ENCODE data around the gene ZDHHC23.

Gene ZDHHC23

GRCh38 chr3:113910966-113911365 lies 36.8 kb upstream of the ZDHHC23 start:
- TF ChIP-seq POLR2AphosphoS5 (IDR thresholded peaks at IDR 0.05; ENCODE audit: low read depth, low read length) (no peak), REST (IDR thresholded peaks at IDR 0.05; ENCODE audit: insufficient read depth in 1 of 2, low read depth in 2 of 2, low read length in 2 of 2) (no peak), TAF1 (IDR thresholded peaks at IDR 0.05; ENCODE audit: borderline replicate concordance, insufficient read depth, low read length) (no peak), SIN3A (IDR thresholded peaks at IDR 0.05; ENCODE audit: borderline replicate concordance, insufficient read depth, low read length) (no peak)

GRCh38 chr3:113912552-113913236 lies 35.1 kb upstream of the ZDHHC23 start:
- TF ChIP-seq REST (IDR thresholded peaks at IDR 0.05; ENCODE audit: insufficient read depth in 1 of 2, low read depth in 2 of 2, low read length in 2 of 2) (no peak), FOXP2 (optimal IDR thresholded peaks at IDR 0.05; ENCODE audit: borderline replicate concordance, extremely low read depth, extremely low read length, insufficient read depth) (no peak), SIN3A (IDR thresholded peaks at IDR 0.05; ENCODE audit: borderline replicate concordance, insufficient read depth, low read length) (no peak), TAF1 (IDR thresholded peaks at IDR 0.05; ENCODE audit: borderline replicate concordance, insufficient read depth, low read length) (no peak), POLR2AphosphoS5 (IDR thresholded peaks at IDR 0.05; ENCODE audit: low read depth, low read length) (no peak)

- TF ChIP-seq POLR2AphosphoS5 (IDR thresholded peaks at IDR 0.05; ENCODE audit: low read depth, low read length) (no peak), TAF1 (IDR thresholded peaks at IDR 0.05; ENCODE audit: borderline replicate concordance, insufficient read depth, low read length) (no peak), REST (IDR thresholded peaks at IDR 0.05; ENCODE audit: insufficient read depth in 1 of 2, low read depth in 2 of 2, low read length in 2 of 2) (no peak), FOXP2 (optimal IDR thresholded peaks at IDR 0.05; ENCODE audit: borderline replicate concordance, extremely low read depth, extremely low read length, insufficient read depth) (no peak), SIN3A (IDR thresholded peaks at IDR 0.05; ENCODE audit: borderline replicate concordance, insufficient read depth, low read length) (no peak)
Observed at GRCh38 chr3:113914646-113915045, 33.2 kb upstream of the ZDHHC23 start.

- no peak for TF ChIP-seq SIN3A (IDR thresholded peaks at IDR 0.05; ENCODE audit: borderline replicate concordance, insufficient read depth, low read length)
- no peak for TF ChIP-seq TAF1 (IDR thresholded peaks at IDR 0.05; ENCODE audit: borderline replicate concordance, insufficient read depth, low read length)
- TF ChIP-seq POLR2AphosphoS5 (IDR thresholded peaks at IDR 0.05; ENCODE audit: low read depth, low read length) = no peak
- TF ChIP-seq FOXP2 (optimal IDR thresholded peaks at IDR 0.05; ENCODE audit: borderline replicate concordance, extremely low read depth, extremely low read length, insufficient read depth) = no peak
- no peak for TF ChIP-seq REST (IDR thresholded peaks at IDR 0.05; ENCODE audit: insufficient read depth in 1 of 2, low read depth in 2 of 2, low read length in 2 of 2)
Observed at GRCh38 chr3:113927556-113927955, 20.3 kb upstream of the ZDHHC23 start.

Measured in PFSK-1 (cell line).